Stimulated activated CD4-positive, alpha-beta T cell treated with anti-CD3 and anti-CD28 coated beads, Interleukin-12 subunit alpha, Interleukin-12 subunit beta, amount 100 ng/mL, for 24 hours (primary cell): ENCODE results near the gene USP19.

ENCODE experiments used
- DNase-seq, 2 experiments: peaks; one replicate each; pipeline ENCODE4 v3.0.0-alpha.2; 2020; ENCODE audit warnings: low read depth in 2 of 2

The USP19 gene

GRCh38 chr3:49134471-49135265, 14.0 kb upstream of the USP19 start:
- no peak for DNase-seq

- DNase-seq = no peak
Measured at GRCh38 chr3:49133226-49133951, 12.8 kb upstream of the USP19 start.

- DNase-seq = no peak
Measured at GRCh38 chr3:49132437-49133225, 12.0 kb upstream of the USP19 start, which contains the start of gene LAMB2. LAMB2 (minus strand) TSS chr3:49133050; CDS start chr3:49132867, 183 bp downstream.

GRCh38 chr3:49132073-49132436, 11.4 kb upstream of the USP19 start:
- DNase-seq = no peak

GRCh38 chr3:49131576-49131975, 11.0 kb upstream of the USP19 start:
- no peak for DNase-seq

- no peak for DNase-seq
Measured at GRCh38 chr3:49131040-49131439, 10.4 kb upstream of the USP19 start.

- DNase-seq = no peak
Measured at GRCh38 chr3:49124991-49125670, 4.5 kb upstream of the USP19 start.

GRCh38 chr3:49124203-49124602, 3.6 kb upstream of the USP19 start:
- DNase-seq = no peak

- DNase-seq = no peak
Measured at GRCh38 chr3:49123687-49124086, 3.1 kb upstream of the USP19 start.

GRCh38 chr3:49122886-49123545, 2.4 kb upstream of the USP19 start:
- DNase-seq = no peak

- DNase-seq = no peak
Measured at GRCh38 chr3:49122451-49122850, 1.8 kb upstream of the USP19 start.

GRCh38 chr3:49122022-49122421, 1.4 kb upstream of the USP19 start:
- no peak for DNase-seq

GRCh38 chr3:49121132-49121736, 611 bp upstream of the USP19 start:
- DNase-seq = no peak

- DNase-seq = no peak
Measured at GRCh38 chr3:49120096-49120437, 556 bp downstream of the USP19 start.

GRCh38 chr3:49119439-49119838, 1.2 kb downstream of the USP19 start:
- DNase-seq = no peak

- no peak for DNase-seq
Measured at GRCh38 chr3:49119036-49119435, 1.6 kb downstream of the USP19 start.

- no peak for DNase-seq
Measured at GRCh38 chr3:49112262-49112661, 8.4 kb downstream of the USP19 start.

GRCh38 chr3:49111347-49111746, 9.3 kb downstream of the USP19 start:
- no peak for DNase-seq

GRCh38 chr3:49110780-49111179, 9.8 kb downstream of the USP19 start:
- no peak for DNase-seq

GRCh38 chr3:49108346-49108745, 12.3 kb downstream of the USP19 start:
- DNase-seq = no peak
